NOMO-1 (cell line): ENCODE measurements around the gene SLC29A4.
"Not testable (repeated sequence)": the region's sequence is repeated elsewhere in the genome, so short reads cannot be mapped to it uniquely, and the experiment has no call there.

Source experiments
- DNase-seq, 2 experiments: peaks; one replicate each; lab custom pipeline; 2025; ENCODE audit not compliant: unreplicated experiment in 2 of 2; lab: John Stamatoyannopoulos, UW

SLC29A4 gene

GRCh38 chr7:5320802-5321396, 38.2 kb downstream of the SLC29A4 start:
- no peak for DNase-seq

- DNase-seq: no peak
These were observed 40.1 kb downstream of the SLC29A4 start for GRCh38 chr7:5322621-5323410.

- DNase-seq: not testable (repeated sequence)
These were observed 41.3 kb downstream of the SLC29A4 start for GRCh38 chr7:5323800-5324781.

- DNase-seq: no peak
These were observed 42.2 kb downstream of the SLC29A4 start for GRCh38 chr7:5324961-5325360.

- no peak for DNase-seq
These were observed 47.5 kb downstream of the SLC29A4 start for GRCh38 chr7:5330288-5330687.

- DNase-seq: no peak
These were observed 49.8 kb downstream of the SLC29A4 start for GRCh38 chr7:5332579-5332978.

GRCh38 chr7:5333121-5334045, 50.6 kb downstream of the SLC29A4 start:
- DNase-seq: no peak

- DNase-seq: no peak
These were observed 51.9 kb downstream of the SLC29A4 start for GRCh38 chr7:5334671-5335070.

GRCh38 chr7:5337047-5337446, 54.3 kb downstream of the SLC29A4 start:
- no peak for DNase-seq

- no peak for DNase-seq
These were observed 57.2 kb downstream of the SLC29A4 start for GRCh38 chr7:5339955-5340354.

GRCh38 chr7:5342631-5343030, 59.9 kb downstream of the SLC29A4 start:
- no peak for DNase-seq

- DNase-seq: no peak
These were observed 61.1 kb downstream of the SLC29A4 start for GRCh38 chr7:5343884-5344283.

- no peak for DNase-seq
These were observed 61.6 kb downstream of the SLC29A4 start for GRCh38 chr7:5344342-5344741.

GRCh38 chr7:5345171-5345570, 62.4 kb downstream of the SLC29A4 start:
- no peak for DNase-seq

GRCh38 chr7:5345671-5346070, 62.9 kb downstream of the SLC29A4 start:
- no peak for DNase-seq

GRCh38 chr7:5348134-5349004, 65.6 kb downstream of the SLC29A4 start:
- no peak for DNase-seq

- no peak for DNase-seq
These were observed 66.2 kb downstream of the SLC29A4 start for GRCh38 chr7:5349005-5349380.

- no peak for DNase-seq
These were observed 66.9 kb downstream of the SLC29A4 start for GRCh38 chr7:5349437-5350173.

GRCh38 chr7:5350174-5350463, 67.4 kb downstream of the SLC29A4 start:
- DNase-seq: no peak
